ENCODE measurements around the gene OPCML. TPM values are rescaled to one million over a fixed set of nuclear protein-coding genes. Genes with fewer than 3 reads are reported as not detected.

The OPCML gene
- total RNA-seq, 3 donors from 2014 or later (not counting 1 experiment from before 2014, with no cell fraction given): not detected

DNA sequence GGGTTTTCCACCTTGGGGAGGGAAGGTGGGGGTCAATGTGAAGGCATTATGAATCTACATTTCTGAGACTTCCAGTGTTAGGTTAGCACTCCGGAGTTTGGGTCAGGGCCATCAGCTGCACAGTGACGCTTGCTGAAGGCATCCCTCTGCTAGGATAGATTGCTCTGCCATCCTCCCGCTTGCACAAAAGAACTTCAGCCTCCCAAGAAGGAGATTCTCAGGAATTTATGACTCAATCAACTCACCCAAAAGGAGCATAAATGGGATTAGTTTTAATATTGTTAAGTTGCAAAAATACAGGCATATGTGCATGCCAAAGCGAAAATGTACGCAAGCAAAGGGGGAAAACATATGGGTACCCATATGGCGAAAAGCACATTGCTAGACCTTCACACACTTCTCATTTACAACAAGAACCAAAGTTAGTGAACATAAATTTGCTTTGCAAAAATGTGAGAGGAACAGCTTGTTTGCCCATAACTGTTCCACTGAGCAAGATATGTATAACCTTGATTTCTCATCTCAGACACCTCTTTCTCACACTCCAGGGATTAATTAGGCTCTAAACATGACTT, 1013.0 kb downstream of the OPCML start:
- no peaks in the 10 kb centered on the region for H3K27me3 ChIP-seq (ENCODE audit: control insufficient read depth, insufficient read depth, low read length)
- intact Hi-C loops (cut with micrococcal nuclease): no loop called here
- H3K4me3 Mint-ChIP-seq: no peak overlapping the region
- DNase-seq (no peak), ATAC-seq (no peak)
- WGBS (ENCODE audit: insufficient coverage): 81% methylated on average over 4 of the region's 6 CpGs
- no peaks in the 10 kb centered on the region for H3K9me3 ChIP-seq (ENCODE audit: control insufficient read depth, insufficient read depth, low read length)
- TF ChIP-seq, protein P1, sequence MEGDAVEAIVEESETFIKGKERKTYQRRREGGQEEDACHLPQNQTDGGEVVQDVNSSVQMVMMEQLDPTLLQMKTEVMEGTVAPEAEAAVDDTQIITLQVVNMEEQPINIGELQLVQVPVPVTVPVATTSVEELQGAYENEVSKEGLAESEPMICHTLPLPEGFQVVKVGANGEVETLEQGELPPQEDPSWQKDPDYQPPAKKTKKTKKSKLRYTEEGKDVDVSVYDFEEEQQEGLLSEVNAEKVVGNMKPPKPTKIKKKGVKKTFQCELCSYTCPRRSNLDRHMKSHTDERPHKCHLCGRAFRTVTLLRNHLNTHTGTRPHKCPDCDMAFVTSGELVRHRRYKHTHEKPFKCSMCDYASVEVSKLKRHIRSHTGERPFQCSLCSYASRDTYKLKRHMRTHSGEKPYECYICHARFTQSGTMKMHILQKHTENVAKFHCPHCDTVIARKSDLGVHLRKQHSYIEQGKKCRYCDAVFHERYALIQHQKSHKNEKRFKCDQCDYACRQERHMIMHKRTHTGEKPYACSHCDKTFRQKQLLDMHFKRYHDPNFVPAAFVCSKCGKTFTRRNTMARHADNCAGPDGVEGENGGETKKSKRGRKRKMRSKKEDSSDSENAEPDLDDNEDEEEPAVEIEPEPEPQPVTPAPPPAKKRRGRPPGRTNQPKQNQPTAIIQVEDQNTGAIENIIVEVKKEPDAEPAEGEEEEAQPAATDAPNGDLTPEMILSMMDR (IDR thresholded peaks at IDR 0.05): no peak
- no peaks in the 10 kb centered on the region for H3K4me1 ChIP-seq (ENCODE audit: control insufficient read depth, insufficient read depth, low read length)
- no peaks in the 10 kb centered on the region for H3K4me1 Mint-ChIP-seq
- no peak overlapping the region for H3K27ac ChIP-seq (ENCODE audit: low read length)
- no peaks in the 10 kb centered on the region for H3K36me3 Mint-ChIP-seq
- H3K9me3 Mint-ChIP-seq: peaks cover 2 to 11% of the 10 kb centered on the region in 2 donors
- no peak overlapping the region for H3K4me3 ChIP-seq (ENCODE audit: low read length)
- H3K36me3 ChIP-seq (ENCODE audit: control insufficient read depth, insufficient read depth, low read length): no peaks in the 10 kb centered on the region
- no peaks in the 10 kb centered on the region for H3K27me3 Mint-ChIP-seq (ENCODE audit: low read depth in 2 of 2)
- H3K27ac Mint-ChIP-seq: no peak overlapping the region

DNA sequence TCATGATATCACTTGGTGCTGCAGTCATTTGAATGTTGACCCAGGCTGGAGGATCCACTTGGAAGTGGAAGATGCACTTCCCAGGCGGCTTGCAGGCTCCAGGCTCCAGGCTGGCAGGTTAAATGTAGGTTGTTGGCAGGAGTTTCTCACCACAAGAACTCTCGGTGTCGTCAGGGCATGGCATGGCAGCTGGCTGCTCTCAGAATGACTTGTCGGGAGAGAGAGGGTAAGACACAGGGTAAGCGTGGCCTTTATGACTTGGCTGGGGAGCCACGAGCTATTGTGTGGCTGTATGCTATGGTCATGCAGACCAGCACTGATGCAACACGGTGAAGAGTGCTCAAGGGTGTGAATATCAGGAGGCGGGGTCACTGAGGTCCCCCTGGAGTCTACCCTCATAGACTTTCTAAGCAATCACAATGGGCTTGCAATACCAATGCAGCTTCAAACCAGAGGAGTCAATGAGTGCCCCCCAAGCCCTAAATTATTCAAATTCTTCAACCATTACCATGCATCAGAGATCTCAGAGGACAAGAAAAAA, 1027.7 kb downstream of the OPCML start:
- no peaks in the 10 kb centered on the region for H3K27me3 ChIP-seq (ENCODE audit: control insufficient read depth, insufficient read depth, low read length)
- 81% methylated on average over 8 of the region's 8 CpGs for WGBS (ENCODE audit: insufficient coverage)
- no peaks in the 10 kb centered on the region for H3K9me3 ChIP-seq (ENCODE audit: control insufficient read depth, insufficient read depth, low read length)
- Mint-ChIP-seq H3K9me3 (peaks cover 12 to 14% of the 10 kb centered on the region in 2 donors), H3K27ac (no peak overlapping the region), H3K4me1 (no peaks in the 10 kb centered on the region), H3K4me3 (no peak overlapping the region), H3K36me3 (no peaks in the 10 kb centered on the region), H3K27me3 (ENCODE audit: low read depth in 2 of 2) (no peaks in the 10 kb centered on the region)
- TF ChIP-seq, protein P1 (IDR thresholded peaks at IDR 0.05): no peak
- no peak overlapping the region for H3K27ac ChIP-seq (ENCODE audit: low read length)
- no peaks in the 10 kb centered on the region for H3K4me1 ChIP-seq (ENCODE audit: control insufficient read depth, insufficient read depth, low read length)
- DNase-seq (no peak), ATAC-seq (no peak)
- no peak overlapping the region for H3K4me3 ChIP-seq (ENCODE audit: low read length)
- intact Hi-C loops (cut with micrococcal nuclease): no loop called here
- H3K36me3 ChIP-seq (ENCODE audit: control insufficient read depth, insufficient read depth, low read length): no peaks in the 10 kb centered on the region

GRCh38 chr11:132501356-132501755, 1030.9 kb downstream of the OPCML start:
- 94% methylated on average over 2 of the region's 4 CpGs for WGBS (ENCODE audit: insufficient coverage)
- H3K9me3 Mint-ChIP-seq: peaks cover 10 to 14% of the 10 kb centered on the region in 2 donors
- no peak overlapping the region for H3K27ac Mint-ChIP-seq
- intact Hi-C loops (cut with micrococcal nuclease): no loop called here
- no peaks in the 10 kb centered on the region for H3K36me3 ChIP-seq (ENCODE audit: control insufficient read depth, insufficient read depth, low read length)
- H3K27ac ChIP-seq (ENCODE audit: low read length): no peak overlapping the region
- H3K4me3 ChIP-seq (ENCODE audit: low read length): no peak overlapping the region
- H3K36me3 Mint-ChIP-seq: no peaks in the 10 kb centered on the region
- no peaks in the 10 kb centered on the region for H3K27me3 ChIP-seq (ENCODE audit: control insufficient read depth, insufficient read depth, low read length)
- H3K4me3 Mint-ChIP-seq: no peak overlapping the region
- no peaks in the 10 kb centered on the region for H3K9me3 ChIP-seq (ENCODE audit: control insufficient read depth, insufficient read depth, low read length)
- no peaks in the 10 kb centered on the region for H3K27me3 Mint-ChIP-seq (ENCODE audit: low read depth in 2 of 2)
- no peaks in the 10 kb centered on the region for H3K4me1 Mint-ChIP-seq
- no peak for DNase-seq
- H3K4me1 ChIP-seq (ENCODE audit: control insufficient read depth, insufficient read depth, low read length): no peaks in the 10 kb centered on the region
- TF ChIP-seq, protein P1 (IDR thresholded peaks at IDR 0.05): no peak
- ATAC-seq: no peak

GRCh38 chr11:132499661-132500060, 1032.6 kb downstream of the OPCML start:
- no peak overlapping the region for H3K27ac ChIP-seq (ENCODE audit: low read length)
- Mint-ChIP-seq H3K27ac (no peak overlapping the region), H3K4me3 (no peak overlapping the region), H3K36me3 (no peaks in the 10 kb centered on the region), H3K27me3 (ENCODE audit: low read depth in 2 of 2) (no peaks in the 10 kb centered on the region), H3K9me3 (peaks cover 6 to 10% of the 10 kb centered on the region in 2 donors), H3K4me1 (no peaks in the 10 kb centered on the region)
- no peaks in the 10 kb centered on the region for H3K36me3 ChIP-seq (ENCODE audit: control insufficient read depth, insufficient read depth, low read length)
- TF ChIP-seq, protein P1 (IDR thresholded peaks at IDR 0.05): no peak
- ATAC-seq (no peak), DNase-seq (no peak)
- no peaks in the 10 kb centered on the region for H3K27me3 ChIP-seq (ENCODE audit: control insufficient read depth, insufficient read depth, low read length)
- 79% methylated on average over 3 of the region's 3 CpGs for WGBS (ENCODE audit: insufficient coverage)
- H3K4me3 ChIP-seq (ENCODE audit: low read length): no peak overlapping the region
- no peaks in the 10 kb centered on the region for H3K9me3 ChIP-seq (ENCODE audit: control insufficient read depth, insufficient read depth, low read length)
- no peaks in the 10 kb centered on the region for H3K4me1 ChIP-seq (ENCODE audit: control insufficient read depth, insufficient read depth, low read length)
- intact Hi-C loops (cut with micrococcal nuclease): no loop called here

All from natural killer cell (primary cell).